OCI-M2 (cell line): ENCODE results near the gene CCIN.
"Not testable (repeated sequence)": the region's sequence is repeated elsewhere in the genome, so short reads cannot be mapped to it uniquely, and the experiment has no call there.

Experiments
- DNase-seq: peaks from one replicate; lab custom pipeline; 2025; ENCODE audit not compliant: unreplicated experiment; lab: John Stamatoyannopoulos, UW

The CCIN gene

GRCh38 chr9:36158122-36158521, 11.1 kb upstream of the CCIN start:
- no peak for DNase-seq

GRCh38 chr9:36158917-36159316, 10.3 kb upstream of the CCIN start:
- DNase-seq, result no peak

GRCh38 chr9:36159509-36159908, 9.7 kb upstream of the CCIN start:
- DNase-seq, result not testable (repeated sequence)

- DNase-seq, result not testable (repeated sequence)
Measured at GRCh38 chr9:36160126-36160525, 9.1 kb upstream of the CCIN start.

- DNase-seq, result no peak
Measured at GRCh38 chr9:36161187-36161586, 8.0 kb upstream of the CCIN start.

- no peak for DNase-seq
Measured at GRCh38 chr9:36162211-36162738, 6.9 kb upstream of the CCIN start.

GRCh38 chr9:36163049-36163785, 6.0 kb upstream of the CCIN start:
- no peak for DNase-seq

- no peak for DNase-seq
Measured at GRCh38 chr9:36163786-36164170, 5.4 kb upstream of the CCIN start.

- DNase-seq, result no peak
Measured at GRCh38 chr9:36164372-36164771, 4.8 kb upstream of the CCIN start.

GRCh38 chr9:36164989-36165388, 4.2 kb upstream of the CCIN start:
- no peak for DNase-seq

- no peak for DNase-seq
Measured at GRCh38 chr9:36165826-36166167, 3.4 kb upstream of the CCIN start.

GRCh38 chr9:36166168-36166927, 2.8 kb upstream of the CCIN start:
- no peak for DNase-seq

GRCh38 chr9:36169708-36170107, 520 bp downstream of the CCIN start:
- no peak for DNase-seq

GRCh38 chr9:36170531-36170930, 1.3 kb downstream of the CCIN start:
- no peak for DNase-seq

GRCh38 chr9:36173861-36174260, 4.7 kb downstream of the CCIN start:
- no peak for DNase-seq

- no peak for DNase-seq
Measured at GRCh38 chr9:36174271-36174670, 5.1 kb downstream of the CCIN start.

- no peak for DNase-seq
Measured at GRCh38 chr9:36174731-36175130, 5.5 kb downstream of the CCIN start.

GRCh38 chr9:36175209-36175608, 6.0 kb downstream of the CCIN start:
- DNase-seq, result not testable (repeated sequence)

- not testable (repeated sequence) for DNase-seq
Measured at GRCh38 chr9:36176496-36176895, 7.3 kb downstream of the CCIN start.

- DNase-seq, result no peak
Measured at GRCh38 chr9:36177571-36177970, 8.4 kb downstream of the CCIN start.

GRCh38 chr9:36180243-36180642, 11.1 kb downstream of the CCIN start:
- DNase-seq, result not testable (repeated sequence)

GRCh38 chr9:36187414-36187813, 18.2 kb downstream of the CCIN start:
- DNase-seq, result no peak
